Suprapubic skin (tissue), 4 donors: ENCODE results near the gene MAD2L2. TPM values are rescaled to one million over a fixed set of nuclear protein-coding genes. Genes with fewer than 3 reads are reported as not detected.

Source experiments
- DNase-seq, 2 donors: peaks; one replicate each; pipeline ENCODE4 v3.0.0-alpha.2; 2019; ENCODE audit warnings: low spot score in 2 of 2
- H3K27ac ChIP-seq: fragments of 200-600 bp; sonication (generic); one replicate; pipeline ENCODE4 v1.5.1; 2019
- H3K27me3 ChIP-seq: fragments of 200-600 bp; sonication (generic); one replicate; pipeline ENCODE4 v1.5.1; 2019
- H3K36me3 ChIP-seq: fragments of 200-600 bp; sonication (generic); one replicate; pipeline ENCODE4 v1.5.1; 2019
- H3K4me1 ChIP-seq: fragments of 200-600 bp; sonication (generic); one replicate; pipeline ENCODE4 v1.5.1; 2019
- H3K4me3 ChIP-seq: fragments of 200-600 bp; sonication (generic); one replicate; pipeline ENCODE4 v1.5.1; 2019; ENCODE audit warnings: mild to moderate bottlenecking
- H3K9me3 ChIP-seq: fragments of 200-600 bp; sonication (generic); one replicate; pipeline ENCODE4 v1.5.1; 2019
- CTCF ChIP-seq, 2 donors: fragments of 200-600 bp in 1 of 2; fragments of 450-650 bp in 1 of 2; sonication (generic) in 1 of 2; IDR thresholded peaks; one replicate each; pipeline ENCODE4 v1.5.1; 2016 to 2019; ENCODE audit warnings: antibody characterized with exemption in 2 of 2, mild to moderate bottlenecking in 1 of 2, moderate library complexity in 1 of 2
- EP300 ChIP-seq: sonication (generic); formaldehyde crosslinking; IDR thresholded peaks from one replicate; pipeline ENCODE4 v1.6.1; 2017; ENCODE audit warnings: antibody characterized with exemption
- POLR2A ChIP-seq, 2 donors: fragments of 450-650 bp; IDR thresholded peaks; one replicate each; pipeline ENCODE4 v1.6.1; 2017; ENCODE audit warnings: antibody characterized with exemption in 2 of 2, mild to moderate bottlenecking in 2 of 2, moderate library complexity in 2 of 2
- POLR2AphosphoS5 ChIP-seq, 3 donors: sonication (generic); formaldehyde crosslinking; IDR thresholded peaks; one replicate each; pipeline ENCODE4 v1.6.1; 2017; ENCODE audit warnings: antibody characterized with exemption in 3 of 3
- WGBS: methylation state at CpG from one replicate; pipeline ENCODE4 v1.1.5; 2018; 5-methylcytosine and 5-hydroxymethylcytosine counted together
- total RNA-seq, 4 donors: library from RNA; depleted of rRNA; stranded (reverse); fragments of >200 nt; gene quantifications; one replicate each; pipeline ENCODE4 v1.1.0, GENCODE V29; 2016

MAD2L2 gene
- total RNA-seq, 4 donors from 2014 or later, result 25.4 to 35.0 (median 32.7) TPM

- no peak overlapping the region for H3K4me3 ChIP-seq
- H3K9me3 ChIP-seq, result no peaks in the 10 kb centered on the region
- H3K36me3 ChIP-seq, result no peaks in the 10 kb centered on the region
- 83% methylated on average over 5 of the region's 5 CpGs for WGBS
- H3K27ac ChIP-seq, result no peak overlapping the region
- TF ChIP-seq EP300 (no peak), POLR2AphosphoS5 (IDR thresholded peaks at IDR 0.05) (no peak), POLR2A (IDR thresholded peaks at IDR 0.05) (no peak), CTCF (IDR thresholded peaks at IDR 0.05) (no peak)
- peaks cover 33% of the 10 kb centered on the region for H3K4me1 ChIP-seq
- DNase-seq, result no peak
- H3K27me3 ChIP-seq, result peaks cover 67% of the 10 kb centered on the region
These were observed 13.0 kb upstream of the MAD2L2 start for GRCh38 chr1:11693917-11694316.

- TF ChIP-seq POLR2AphosphoS5 (IDR thresholded peaks at IDR 0.05), result no peak
- TF ChIP-seq EP300, result no peak
- no peak for TF ChIP-seq POLR2A (IDR thresholded peaks at IDR 0.05)
- TF ChIP-seq CTCF (IDR thresholded peaks at IDR 0.05), result no peak
These were observed 12.2 kb upstream of the MAD2L2 start for GRCh38 chr1:11693024-11693590.

GRCh38 chr1:11691928-11692711 is 11.2 kb upstream of the MAD2L2 start:
- peaks cover 72% of the 10 kb centered on the region for H3K27me3 ChIP-seq
- H3K27ac ChIP-seq, result no peak overlapping the region
- WGBS, result 14% methylated on average over 40 of the region's 64 CpGs
- H3K9me3 ChIP-seq, result no peaks in the 10 kb centered on the region
- no peaks in the 10 kb centered on the region for H3K36me3 ChIP-seq
- peak overlapping the region; percentile 52 for H3K4me3 ChIP-seq
- H3K4me1 ChIP-seq, result peaks cover 33% of the 10 kb centered on the region
- no peak for DNase-seq
- TF ChIP-seq POLR2AphosphoS5 (IDR thresholded peaks at IDR 0.05) (no peak), POLR2A (IDR thresholded peaks at IDR 0.05) (no peak), CTCF (IDR thresholded peaks at IDR 0.05) (no peak), EP300 (no peak)

More at GRCh38 chr1:11693024-11693590, 12.2 kb upstream of the MAD2L2 start:
- Histone ChIP-seq H3K36me3 (no peaks in the 10 kb centered on the region), H3K4me1 (peaks cover 33% of the 10 kb centered on the region), H3K9me3 (no peaks in the 10 kb centered on the region), H3K4me3 (no peak overlapping the region), H3K27ac (no peak overlapping the region), H3K27me3 (peaks cover 76% of the 10 kb centered on the region)
- 4% methylated on average over 6 of the region's 6 CpGs for WGBS
- DNase-seq, result no peak

GRCh38 chr1:11691302-11691914 is 10.5 kb upstream of the MAD2L2 start, which contains the start of gene DRAXIN:
DRAXIN (plus strand) TSS chr1:11691710; CDS start chr1:11706259, 14,549 bp downstream.
- no peak within 1 kb of the TSS for H3K27ac ChIP-seq
- H3K9me3 ChIP-seq, result no peaks in the 10 kb centered on the region
- DNase-seq, result no peak
- peaks cover 33% of the 10 kb centered on the region for H3K4me1 ChIP-seq
- peaks cover 72% of the 10 kb centered on the region for H3K27me3 ChIP-seq
- 0% methylated on average over 15 of the region's 78 CpGs for WGBS
- H3K4me3 ChIP-seq, result peak within 1 kb of the TSS; percentile 52
- no peak for TF ChIP-seq EP300
- TF ChIP-seq CTCF (IDR thresholded peaks at IDR 0.05), result no peak
- no peak for TF ChIP-seq POLR2AphosphoS5 (IDR thresholded peaks at IDR 0.05)
- no peak for TF ChIP-seq POLR2A (IDR thresholded peaks at IDR 0.05)
- no peaks in the 10 kb centered on the region for H3K36me3 ChIP-seq
